ENCODE measurements around the gene KLHL24.
"Not testable (repeated sequence)": the region's sequence is repeated elsewhere in the genome, so short reads cannot be mapped to it uniquely, and the experiment has no call there.

The KLHL24 gene

GRCh38 chr3:183635431-183636220 lies at the start of gene KLHL24:
KLHL24 (plus strand) TSS chr3:183635623; CDS start chr3:183650357, 14,734 bp downstream.
- peak; percentile 91 for DNase-seq (ENCODE audit: low spot score)

GRCh38 chr3:183586477-183586876 lies 48.9 kb upstream of the KLHL24 start:
- no peak for DNase-seq (ENCODE audit: low spot score)

- DNase-seq (ENCODE audit: low spot score), result no peak
Observed at GRCh38 chr3:183587336-183587735, 48.1 kb upstream of the KLHL24 start.

GRCh38 chr3:183590442-183590841 lies 45.0 kb upstream of the KLHL24 start:
- no peak for DNase-seq (ENCODE audit: low spot score)

GRCh38 chr3:183591881-183592521 lies 43.4 kb upstream of the KLHL24 start:
- DNase-seq (ENCODE audit: low spot score), result no peak

- DNase-seq (ENCODE audit: low spot score), result no peak
Observed at GRCh38 chr3:183592821-183593220, 42.6 kb upstream of the KLHL24 start.

- DNase-seq (ENCODE audit: low spot score), result no peak
Observed at GRCh38 chr3:183594636-183595035, 40.8 kb upstream of the KLHL24 start.

GRCh38 chr3:183597959-183598358 lies 37.5 kb upstream of the KLHL24 start:
- DNase-seq (ENCODE audit: low spot score), result no peak

GRCh38 chr3:183611326-183611725 lies 24.1 kb upstream of the KLHL24 start:
- DNase-seq (ENCODE audit: low spot score), result not testable (repeated sequence)

GRCh38 chr3:183613366-183614285 lies 21.8 kb upstream of the KLHL24 start:
- no peak for DNase-seq (ENCODE audit: low spot score)

GRCh38 chr3:183618542-183618941 lies 16.9 kb upstream of the KLHL24 start:
- no peak for DNase-seq (ENCODE audit: low spot score)

- DNase-seq (ENCODE audit: low spot score), result no peak
Observed at GRCh38 chr3:183619010-183619409, 16.4 kb upstream of the KLHL24 start.

GRCh38 chr3:183619624-183620251 lies 15.7 kb upstream of the KLHL24 start:
- DNase-seq (ENCODE audit: low spot score), result no peak

- no peak for DNase-seq (ENCODE audit: low spot score)
Observed at GRCh38 chr3:183620252-183620628, 15.2 kb upstream of the KLHL24 start.

GRCh38 chr3:183622473-183622872 lies 12.9 kb upstream of the KLHL24 start:
- not testable (repeated sequence) for DNase-seq (ENCODE audit: low spot score)

- no peak for DNase-seq (ENCODE audit: low spot score)
Observed at GRCh38 chr3:183626877-183627594, 8.4 kb upstream of the KLHL24 start.

GRCh38 chr3:183629546-183630301 lies 5.7 kb upstream of the KLHL24 start:
- DNase-seq (ENCODE audit: low spot score), result no peak

- DNase-seq (ENCODE audit: low spot score), result no peak
Observed at GRCh38 chr3:183631715-183632114, 3.7 kb upstream of the KLHL24 start.

- DNase-seq (ENCODE audit: low spot score), result not testable (repeated sequence)
Observed at GRCh38 chr3:183632725-183633124, 2.7 kb upstream of the KLHL24 start.

- no peak for DNase-seq (ENCODE audit: low spot score)
Observed at GRCh38 chr3:183634707-183635106, 716 bp upstream of the KLHL24 start.

GRCh38 chr3:183635107-183635430 lies 354 bp upstream of the KLHL24 start:
- DNase-seq (ENCODE audit: low spot score), result no peak
